ENCODE measurements around the gene RNF32. TPM values are rescaled to one million over a fixed set of nuclear protein-coding genes. Genes with fewer than 3 reads are reported as not detected.

RNF32 gene
- total and polyA plus RNA-seq, 2 of the 13 experiments (the other 11 are each of a cell fraction or from before 2014, with no cell fraction given): not detected

GRCh38 chr7:156603011-156603410 is 37.6 kb upstream of the RNF32 start:
- H3K9ac ChIP-seq (ENCODE audit: insufficient read depth, low read depth, low read length): no peak overlapping the region
- no peaks in the 10 kb centered on the region for H3K9me3 ChIP-seq (ENCODE audit: low read length)
- BruUV-seq (replicated peaks): no TSS peak
- H3K4me2 ChIP-seq (ENCODE audit: low read depth, low read length): no peak overlapping the region
- no peak overlapping the region for H3K27ac ChIP-seq (ENCODE audit: extremely low read length, insufficient read depth, low read length)
- ChIA-PET CTCF (ENCODE audit: low intra/inter-chr PET ratio, low total read pairs) (no interaction called here), POLR2A (interaction anchor here (0.8 to 2.9 kb wide), 2 partner anchors 9 to 11 kb away, joined by 3 to 14 read pairs; no protein-coding TSS in a partner anchor)
- WGBS (ENCODE audit: low lambda C conversion rate): 89% methylated on average over 6 of the region's 6 CpGs
- in situ Hi-C loops (cut with HindIII; ENCODE audit: extremely low pct_ligation_motif_present, low pct_unique_long_range_greater_than_20kb) (no loop called here), intact Hi-C loops (cut with micrococcal nuclease; ENCODE audit: unreplicated experiment) (no loop called here)
- ATAC-seq (no peak), FAIRE-seq (no peak), DNase-seq (ENCODE audit: low spot score) (no peak)
- H4K20me1 ChIP-seq (ENCODE audit: insufficient read depth, low read length): no peaks in the 10 kb centered on the region
- no peaks in the 10 kb centered on the region for H3K27me3 ChIP-seq (ENCODE audit: control insufficient read depth in 1 of 2, insufficient read depth in 2 of 2, low read length in 2 of 2)
- H3K4me1 ChIP-seq (ENCODE audit: insufficient read depth, low read length): peaks cover 19% of the 10 kb centered on the region
- H3K36me3 ChIP-seq (replicated peaks in 1 of 2; ENCODE audit: control insufficient read depth in 1 of 2, insufficient read depth in 2 of 2, low read length in 2 of 2): no peaks in the 10 kb centered on the region
- no peaks in the 10 kb centered on the region for H3K79me2 ChIP-seq (ENCODE audit: insufficient read depth, low read length)
- no peak overlapping the region for H3K4me3 ChIP-seq (replicated peaks in 1 of 3; ENCODE audit: insufficient read depth in 1 of 3, low read depth in 2 of 3, low read length in 3 of 3)
- H2AFZ ChIP-seq (ENCODE audit: low read length): no peak overlapping the region
- TF ChIP-seq TFE3 (CRISPR knock-in tag; IDR thresholded peaks at IDR 0.05): no peak
- no peak for TF ChIP-seq CBFB (CRISPR knock-in tag; IDR thresholded peaks at IDR 0.05)
- no peak for TF ChIP-seq DDIT3 (CRISPR knock-in tag; IDR thresholded peaks at IDR 0.05)
- TF ChIP-seq ZSCAN20 (CRISPR knock-in tag; IDR thresholded peaks at IDR 0.05; ENCODE audit: borderline replicate concordance): no peak
- TF ChIP-seq TAF15 (IDR thresholded peaks at IDR 0.05; ENCODE audit: low read depth, low read length, poor library complexity, severe bottlenecking): no peak
- no peak for TF ChIP-seq ZNF446 (CRISPR knock-in tag; IDR thresholded peaks at IDR 0.05)
- TF ChIP-seq ATF7 (IDR thresholded peaks at IDR 0.05): no peak
- no peak for TF ChIP-seq ATF7 (CRISPR knock-in tag; IDR thresholded peaks at IDR 0.05)
- no peak for TF ChIP-seq ZNF451 (CRISPR knock-in tag; IDR thresholded peaks at IDR 0.05)
- TF ChIP-seq, protein P1, sequence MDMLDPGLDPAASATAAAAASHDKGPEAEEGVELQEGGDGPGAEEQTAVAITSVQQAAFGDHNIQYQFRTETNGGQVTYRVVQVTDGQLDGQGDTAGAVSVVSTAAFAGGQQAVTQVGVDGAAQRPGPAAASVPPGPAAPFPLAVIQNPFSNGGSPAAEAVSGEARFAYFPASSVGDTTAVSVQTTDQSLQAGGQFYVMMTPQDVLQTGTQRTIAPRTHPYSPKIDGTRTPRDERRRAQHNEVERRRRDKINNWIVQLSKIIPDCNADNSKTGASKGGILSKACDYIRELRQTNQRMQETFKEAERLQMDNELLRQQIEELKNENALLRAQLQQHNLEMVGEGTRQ (IDR thresholded peaks at IDR 0.05; ENCODE audit: low read depth, low read length): no peak
- TF ChIP-seq, protein P1 (CRISPR knock-in tag; IDR thresholded peaks at IDR 0.05; ENCODE audit: borderline replicate concordance): no peak
- no peak for TF ChIP-seq CENPX (CRISPR knock-in tag; IDR thresholded peaks at IDR 0.05)
- no peak for TF ChIP-seq RARG (CRISPR knock-in tag; IDR thresholded peaks at IDR 0.05; ENCODE audit: low read depth)
- TF ChIP-seq HNF1A (IDR thresholded peaks at IDR 0.05; ENCODE audit: low read depth): no peak
- TF ChIP-seq HNF1A (CRISPR knock-in tag; IDR thresholded peaks at IDR 0.05; ENCODE audit: borderline replicate concordance): no peak
- TF ChIP-seq, protein P2, sequence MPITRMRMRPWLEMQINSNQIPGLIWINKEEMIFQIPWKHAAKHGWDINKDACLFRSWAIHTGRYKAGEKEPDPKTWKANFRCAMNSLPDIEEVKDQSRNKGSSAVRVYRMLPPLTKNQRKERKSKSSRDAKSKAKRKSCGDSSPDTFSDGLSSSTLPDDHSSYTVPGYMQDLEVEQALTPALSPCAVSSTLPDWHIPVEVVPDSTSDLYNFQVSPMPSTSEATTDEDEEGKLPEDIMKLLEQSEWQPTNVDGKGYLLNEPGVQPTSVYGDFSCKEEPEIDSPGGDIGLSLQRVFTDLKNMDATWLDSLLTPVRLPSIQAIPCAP (CRISPR knock-in tag; IDR thresholded peaks at IDR 0.05; ENCODE audit: low read depth): no peak

All from HepG2 (cell line).